ENCODE data around the gene CDC123.
"Not testable (repeated sequence)": the region's sequence is repeated elsewhere in the genome, so short reads cannot be mapped to it uniquely, and the experiment has no call there.

The CDC123 gene

GRCh38 chr10:12218991-12219390 is 23.0 kb downstream of the CDC123 start:
- Histone ChIP-seq H3K9me3 (ENCODE audit: insufficient read depth, low read depth, low read length) (no peaks in the 10 kb centered on the region), H3F3A (ENCODE audit: low read depth) (no peaks in the 10 kb centered on the region), H2AFZ (ENCODE audit: low read length) (no peak overlapping the region), H3K4me3 (ENCODE audit: low read length, poor library complexity, severe bottlenecking) (no peak overlapping the region), H3K27me3 (ENCODE audit: insufficient read depth, low read length, poor library complexity, severe bottlenecking) (no peaks in the 10 kb centered on the region), H3K79me2 (ENCODE audit: insufficient read depth, low read length) (peaks cover 12% of the 10 kb centered on the region), H3K4me1 (ENCODE audit: insufficient read depth, low read length, poor library complexity, severe bottlenecking) (peaks cover 10% of the 10 kb centered on the region), H3K4me2 (ENCODE audit: low read depth, low read length, poor library complexity, severe bottlenecking) (no peak overlapping the region), H3K36me3 (ENCODE audit: insufficient read depth, low read length) (peaks cover 71% of the 10 kb centered on the region), H3K9me2 (replicated peaks; ENCODE audit: low read depth, low read length) (no peaks in the 10 kb centered on the region), H3K9ac (ENCODE audit: low read depth, low read length, poor library complexity, severe bottlenecking) (no peak overlapping the region), H4K20me1 (ENCODE audit: insufficient read depth, low read length, poor library complexity, severe bottlenecking) (peaks cover 26% of the 10 kb centered on the region)
- no peak for TF ChIP-seq EZH2phosphoT487 (IDR thresholded peaks at IDR 0.05; ENCODE audit: borderline replicate concordance)
- TF ChIP-seq CTCF (conservative IDR thresholded peaks at IDR 0.05; ENCODE audit: low read length): no peak

GRCh38 chr10:12221323-12222298 is 25.6 kb downstream of the CDC123 start:
- Histone ChIP-seq H3K4me2 (ENCODE audit: low read depth, low read length, poor library complexity, severe bottlenecking) (no peak overlapping the region), H3K79me2 (ENCODE audit: insufficient read depth, low read length) (peaks cover 12% of the 10 kb centered on the region; the same call in 1 of the 2 replicates), H3K4me3 (ENCODE audit: low read length, poor library complexity, severe bottlenecking) (no peak overlapping the region), H3K9me3 (ENCODE audit: insufficient read depth, low read depth, low read length) (no peaks in the 10 kb centered on the region), H3K9ac (ENCODE audit: low read depth, low read length, poor library complexity, severe bottlenecking) (no peak overlapping the region), H3K4me1 (ENCODE audit: insufficient read depth, low read length, poor library complexity, severe bottlenecking) (no peaks in the 10 kb centered on the region), H4K20me1 (ENCODE audit: insufficient read depth, low read length, poor library complexity, severe bottlenecking) (peaks cover 6% of the 10 kb centered on the region), H3K27me3 (ENCODE audit: insufficient read depth, low read length, poor library complexity, severe bottlenecking) (no peaks in the 10 kb centered on the region), H3K9me2 (replicated peaks; ENCODE audit: low read depth, low read length) (no peaks in the 10 kb centered on the region), H3F3A (ENCODE audit: low read depth) (no peaks in the 10 kb centered on the region), H2AFZ (ENCODE audit: low read length) (no peak overlapping the region), H3K36me3 (ENCODE audit: insufficient read depth, low read length) (peaks cover 67% of the 10 kb centered on the region)
- TF ChIP-seq EZH2phosphoT487 (IDR thresholded peaks at IDR 0.05; ENCODE audit: borderline replicate concordance) (no peak), CTCF (conservative IDR thresholded peaks at IDR 0.05; ENCODE audit: low read length) (no peak)

GRCh38 chr10:12225444-12225843 is 29.5 kb downstream of the CDC123 start:
- Histone ChIP-seq H3K36me3 (ENCODE audit: insufficient read depth, low read length) (peaks cover 52% of the 10 kb centered on the region; the same call in 1 of the 2 replicates), H3K9ac (ENCODE audit: low read depth, low read length, poor library complexity, severe bottlenecking) (no peak overlapping the region), H3K79me2 (ENCODE audit: insufficient read depth, low read length) (peaks cover 6% of the 10 kb centered on the region; the same call in 1 of the 2 replicates), H3K27me3 (ENCODE audit: insufficient read depth, low read length, poor library complexity, severe bottlenecking) (no peaks in the 10 kb centered on the region), H3F3A (ENCODE audit: low read depth) (no peaks in the 10 kb centered on the region), H3K4me2 (ENCODE audit: low read depth, low read length, poor library complexity, severe bottlenecking) (no peak overlapping the region), H3K9me3 (ENCODE audit: insufficient read depth, low read depth, low read length) (no peaks in the 10 kb centered on the region), H3K4me3 (ENCODE audit: low read length, poor library complexity, severe bottlenecking) (no peak overlapping the region), H3K9me2 (replicated peaks; ENCODE audit: low read depth, low read length) (no peaks in the 10 kb centered on the region), H4K20me1 (ENCODE audit: insufficient read depth, low read length, poor library complexity, severe bottlenecking) (no peaks in the 10 kb centered on the region), H2AFZ (ENCODE audit: low read length) (no peak overlapping the region), H3K4me1 (ENCODE audit: insufficient read depth, low read length, poor library complexity, severe bottlenecking) (no peaks in the 10 kb centered on the region)
- TF ChIP-seq CTCF (conservative IDR thresholded peaks at IDR 0.05; ENCODE audit: low read length) (no peak), EZH2phosphoT487 (IDR thresholded peaks at IDR 0.05; ENCODE audit: borderline replicate concordance) (no peak)

- not testable (repeated sequence) for H3K4me1 ChIP-seq (ENCODE audit: insufficient read depth, low read length, poor library complexity, severe bottlenecking); H3F3A ChIP-seq (ENCODE audit: low read depth); H2AFZ ChIP-seq (ENCODE audit: low read length); H3K9ac ChIP-seq (ENCODE audit: low read depth, low read length, poor library complexity, severe bottlenecking); H3K79me2 ChIP-seq (ENCODE audit: insufficient read depth, low read length); H4K20me1 ChIP-seq (ENCODE audit: insufficient read depth, low read length, poor library complexity, severe bottlenecking); H3K27me3 ChIP-seq (ENCODE audit: insufficient read depth, low read length, poor library complexity, severe bottlenecking); H3K4me2 ChIP-seq (ENCODE audit: low read depth, low read length, poor library complexity, severe bottlenecking); H3K9me3 ChIP-seq (ENCODE audit: insufficient read depth, low read depth, low read length); H3K9me2 ChIP-seq (replicated peaks; ENCODE audit: low read depth, low read length); H3K4me3 ChIP-seq (ENCODE audit: low read length, poor library complexity, severe bottlenecking)
- H3K36me3 ChIP-seq (ENCODE audit: insufficient read depth, low read length): peaks cover 57% of the 10 kb centered on the region; the same call in 1 of the 2 replicates
These were observed 30.4 kb downstream of the CDC123 start for GRCh38 chr10:12226438-12226837.
